HCT116 (cell line): ENCODE results near the gene IGSF9B. TPM values are rescaled to one million over a fixed set of nuclear protein-coding genes. Genes with fewer than 3 reads are reported as not detected.

Source experiments
- ATAC-seq: fragments of 200-7000 bp; cut with Tn5 transposase; 2 replicates; pipeline ENCODE4 v1.9.1; 2020; ENCODE audit warnings: mild to moderate bottlenecking, moderate library complexity
- BruUV-seq: library from RNA; stranded (reverse); fragments of 400-500 nt; replicated peaks from 2 replicates; lab custom pipeline; 2021; lab: Mats Ljungman, UMichigan
- CTCF ChIA-PET: fragments of 300-600 bp; sonication (Branson Sonifier 250); formaldehyde crosslinking; loops from one replicate; lab custom pipeline; 2021; ENCODE audit warnings: antibody characterized with exemption; lab: Charles Lee
- POLR2A ChIA-PET: fragments of 300-600, 350-600 bp; sonication (Branson Sonifier 250); formaldehyde crosslinking; loops from one replicate; lab custom pipeline; 2021; ENCODE audit warnings: antibody characterized with exemption; lab: Charles Lee
- RAD21 ChIA-PET, 2 experiments: fragments of 300-600 bp; sonication (Branson Sonifier 250); formaldehyde crosslinking; loops; one replicate each; lab custom pipeline; 2023; ENCODE audit warnings: low total read pairs in 2 of 2; ENCODE audit not compliant: uncharacterized antibody in 2 of 2, unreplicated experiment in 2 of 2, low non-redundant PET in 1 of 2; lab: Charles Lee
- DNase-seq: peaks from one replicate; pipeline ENCODE4 v3.0.0-alpha.2; 2010; ENCODE audit warnings: low read depth, low spot score
- H2AFZ ChIP-seq: fragments of 200-600 bp; shearing (Covaris generic), sonication (generic); 2 replicates; pipeline ENCODE4 v1.6.1; 2017; ENCODE audit warnings: low read depth, mixed run types, mixed read lengths, antibody characterized with exemption, low read length; ENCODE audit not compliant: poor library complexity, severe bottlenecking
- H3K27ac ChIP-seq: 2 replicates; pipeline ENCODE4 v1.5.1; 2012; ENCODE audit warnings: low read depth, low read length
- H3K27me3 ChIP-seq: fragments of 200-600 bp; sonication (generic); 2 replicates; pipeline ENCODE4 v1.6.1; 2016; ENCODE audit warnings: mixed run types, low read length, mixed read lengths; ENCODE audit not compliant: insufficient read depth
- H3K36me3 ChIP-seq, 2 experiments: fragments of 200-500 bp in 1 of 2; fragments of 200-600 bp in 1 of 2; sonication (Bioruptor generic) in 1 of 2; sonication (generic) in 1 of 2; 2 replicates each; pipeline versions ENCODE4 v1.5.1 to v1.6.1; 2014 to 2016; ENCODE audit warnings: low read length in 2 of 2, inconsistent platforms in 1 of 2, mixed read lengths in 1 of 2, mixed run types in 1 of 2; ENCODE audit not compliant: insufficient read depth in 2 of 2, control insufficient read depth in 1 of 2
- H3K4me1 ChIP-seq, 2 experiments: fragments of 200-600 bp in 1 of 2; sonication (generic) in 1 of 2; 2 replicates each; pipeline versions ENCODE4 v1.5.1 to v1.6.1; 2012 to 2017; ENCODE audit warnings: low read length in 2 of 2, inconsistent platforms in 1 of 2, mild to moderate bottlenecking in 1 of 2, mixed read lengths in 1 of 2, mixed run types in 1 of 2, moderate library complexity in 1 of 2; ENCODE audit not compliant: insufficient read depth in 2 of 2, control insufficient read depth in 1 of 2
- H3K4me2 ChIP-seq: fragments of 200-600 bp; sonication (generic); 2 replicates; pipeline ENCODE4 v1.6.1; 2017; ENCODE audit warnings: mixed run types, low read length, mixed read lengths
- H3K4me3 ChIP-seq, 2 experiments: fragments of 200-600 bp in 1 of 2; sonication (generic) in 1 of 2; replicated peaks in 1 of 2; 2 replicates each; pipeline ENCODE4 v1.5.1; 2011 to 2016; ENCODE audit warnings: low read length in 2 of 2, control low read depth in 1 of 2, low read depth in 1 of 2, mild to moderate bottlenecking in 1 of 2, mixed read lengths in 1 of 2, mixed run types in 1 of 2
- H3K79me2 ChIP-seq: fragments of 200-600 bp; sonication (generic); 2 replicates; pipeline ENCODE4 v1.6.1; 2017; ENCODE audit warnings: mild to moderate bottlenecking, mixed run types, low read length, moderate library complexity, mixed read lengths; ENCODE audit not compliant: insufficient read depth
- H3K9ac ChIP-seq: fragments of 200-600 bp; sonication (generic); 2 replicates; pipeline ENCODE4 v1.6.1; 2016; ENCODE audit warnings: low read length, mixed read lengths
- H3K9me2 ChIP-seq: fragments of 200-600 bp; sonication (generic), shearing (Covaris generic); 2 replicates; pipeline ENCODE4 v1.6.1; 2017; ENCODE audit warnings: mixed run types, mild to moderate bottlenecking, moderate library complexity; ENCODE audit not compliant: insufficient read depth
- H3K9me3 ChIP-seq, 2 experiments: fragments of 200-500 bp in 1 of 2; fragments of 200-600 bp in 1 of 2; sonication (Bioruptor generic) in 1 of 2; sonication (generic) in 1 of 2; 2 replicates each; pipeline ENCODE4 v1.6.1; 2014 to 2017; ENCODE audit warnings: low read length in 2 of 2, mixed read lengths in 2 of 2, inconsistent platforms in 1 of 2, low read depth in 1 of 2, mild to moderate bottlenecking in 1 of 2, mixed run types in 1 of 2, moderate library complexity in 1 of 2; ENCODE audit not compliant: control insufficient read depth in 1 of 2, insufficient read depth in 1 of 2
- H4K20me1 ChIP-seq: fragments of 200-600 bp; sonication (generic), shearing (Covaris generic); 2 replicates; pipeline ENCODE4 v1.6.1; 2017; ENCODE audit warnings: mixed run types, mild to moderate bottlenecking, moderate library complexity; ENCODE audit not compliant: insufficient read depth
- CEBPB ChIP-seq: IDR thresholded peaks from 2 replicates; pipeline ENCODE4 v1.6.1; 2012; ENCODE audit warnings: low read depth
- EGR1 ChIP-seq: IDR thresholded peaks from 2 replicates; pipeline ENCODE4 v1.6.1; 2012; ENCODE audit warnings: low read depth
- EZH2phosphoT487 ChIP-seq: fragments of 200-600 bp; IDR thresholded peaks from 2 replicates; pipeline ENCODE4 v1.6.1; 2018; ENCODE audit warnings: antibody characterized with exemption, borderline replicate concordance
- POLR2A ChIP-seq: IDR thresholded peaks from 2 replicates; pipeline ENCODE4 v1.7.0; 2011; ENCODE audit warnings: borderline replicate concordance; ENCODE audit not compliant: insufficient read depth, insufficient read length; ENCODE audit errors: extremely low read depth
- RAD21 ChIP-seq: IDR thresholded peaks from 2 replicates; pipeline ENCODE4 v1.6.1; 2012; ENCODE audit warnings: low read depth, mild to moderate bottlenecking
- REST ChIP-seq: IDR thresholded peaks from 2 replicates; pipeline ENCODE4 v1.6.1; 2012; ENCODE audit warnings: low read depth
- SIN3A ChIP-seq: IDR thresholded peaks from 2 replicates; pipeline ENCODE4 v1.6.1; 2012; ENCODE audit warnings: low read depth
- SP1 ChIP-seq: IDR thresholded peaks from 2 replicates; pipeline ENCODE4 v1.6.1; 2012; ENCODE audit warnings: low read depth
- SRF ChIP-seq: IDR thresholded peaks from 2 replicates; pipeline ENCODE4 v1.6.1; 2012; ENCODE audit warnings: low read depth
- TCF7L2 ChIP-seq: IDR thresholded peaks from 2 replicates; pipeline ENCODE4 v1.7.0; 2011; ENCODE audit warnings: borderline replicate concordance, inconsistent platforms; ENCODE audit not compliant: insufficient read depth, insufficient read length; ENCODE audit errors: extremely low read depth
- ZNF274 ChIP-seq: fragments of 200-500 bp; sonication (Bioruptor generic); IDR thresholded peaks from 2 replicates; pipeline ENCODE4 v1.6.1; 2014; ENCODE audit warnings: mild to moderate bottlenecking, low read depth, low read length, inconsistent platforms
- intact Hi-C: fragments of 100-400 bp; cut with micrococcal nuclease; formaldehyde crosslinking; loops from 2 replicates; pipeline ENCODE4 v1.10.0; 2022
- total RNA-seq: library from RNA; stranded (reverse); gene quantifications from one replicate; pipeline ENCODE4 v1.2.1, GENCODE V29; 2021; ENCODE audit not compliant: unreplicated experiment
- TF ChIP-seq, protein P1 (sequence below): IDR thresholded peaks from 2 replicates; pipeline ENCODE4 v1.6.1; 2012

IGSF9B gene
- total RNA-seq, 1 experiment from 2014 or later = 12.4 TPM

DNA sequence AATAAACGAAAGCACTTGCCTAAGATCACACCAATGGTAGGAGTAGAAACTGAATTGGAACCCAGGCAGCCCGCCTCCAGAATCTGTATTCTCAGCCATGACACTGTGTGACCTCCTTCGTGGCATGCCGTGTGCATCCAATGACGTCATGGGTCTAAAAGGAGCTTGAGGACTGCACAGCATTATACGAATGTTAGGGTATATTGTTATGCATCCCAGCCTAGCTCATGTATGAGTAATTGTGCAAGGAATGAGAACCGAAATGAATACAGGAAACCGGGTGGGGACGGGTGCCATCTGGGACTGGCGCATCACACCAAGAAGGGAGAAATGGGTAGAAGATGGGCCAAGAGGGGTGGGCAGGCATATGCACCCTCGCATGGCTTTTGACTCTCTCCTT is 12.3 kb upstream of the IGSF9B start:
- POLR2A ChIA-PET = no interaction called here
- intact Hi-C loops = no loop called here

GRCh38 chr11:133968300-133968699 is 11.5 kb upstream of the IGSF9B start:
- no peak overlapping the region for H3K27ac ChIP-seq
- intact Hi-C loops = no loop called here
- no peak overlapping the region for H3K4me3 ChIP-seq
- H3K27me3 ChIP-seq = peaks cover 5% of the 10 kb centered on the region; the same call in 1 of the 2 replicates
- ATAC-seq = no peak
- BruUV-seq = no TSS peak
- H3K4me2 ChIP-seq = no peak overlapping the region
- no peaks in the 10 kb centered on the region for H3K36me3 ChIP-seq
- ChIA-PET POLR2A (no interaction called here), CTCF (no interaction called here), RAD21 (no interaction called here)
- no peaks in the 10 kb centered on the region for H3K79me2 ChIP-seq
- H3K9ac ChIP-seq = no peak overlapping the region
- TF ChIP-seq TCF7L2 = no peak
- peak; percentile 63 for TF ChIP-seq REST
- TF ChIP-seq, all 23 proteins: peak for 1
- Histone ChIP-seq H3K9me2 (no peaks in the 10 kb centered on the region), H4K20me1 (no peaks in the 10 kb centered on the region), H3K9me3 (no peaks in the 10 kb centered on the region), H2AFZ (no peak overlapping the region), H3K4me1 (peaks cover 0 to 13% of the 10 kb centered on the region in 2 experiments; a peak in 1 of 4 replicates)
- no peak for DNase-seq

More for the DNA sequence above, 12.3 kb upstream of the IGSF9B start:
- Histone ChIP-seq H2AFZ (no peak overlapping the region), H3K27ac (no peak overlapping the region), H3K27me3 (peaks cover 9% of the 10 kb centered on the region; the same call in 1 of the 2 replicates), H3K36me3 (no peaks in the 10 kb centered on the region), H3K9me3 (no peaks in the 10 kb centered on the region), H4K20me1 (no peaks in the 10 kb centered on the region), H3K9ac (no peak overlapping the region), H3K4me3 (no peak overlapping the region), H3K4me2 (no peak overlapping the region), H3K79me2 (no peaks in the 10 kb centered on the region), H3K9me2 (no peaks in the 10 kb centered on the region), H3K4me1 (peaks cover 0 to 13% of the 10 kb centered on the region in 2 experiments; a peak in 1 of 4 replicates)
- RAD21 ChIA-PET = no interaction called here
- DNase-seq (no peak), ATAC-seq (no peak)
- CTCF ChIA-PET = no interaction called here
- TF ChIP-seq ZNF274 = no peak
- no peak for TF ChIP-seq CEBPB
- TF ChIP-seq EZH2phosphoT487 = no peak
- TF ChIP-seq, protein P1, sequence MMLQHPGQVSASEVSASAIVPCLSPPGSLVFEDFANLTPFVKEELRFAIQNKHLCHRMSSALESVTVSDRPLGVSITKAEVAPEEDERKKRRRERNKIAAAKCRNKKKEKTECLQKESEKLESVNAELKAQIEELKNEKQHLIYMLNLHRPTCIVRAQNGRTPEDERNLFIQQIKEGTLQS = no peak
- no peak for TF ChIP-seq SRF
- no peak for TF ChIP-seq SP1
- TF ChIP-seq SIN3A = no peak
- no peak for TF ChIP-seq EGR1
- no peak for TF ChIP-seq POLR2A
- TF ChIP-seq TCF7L2 = no peak
- no peak for TF ChIP-seq RAD21
- BruUV-seq = no TSS peak
